ENCODE results near the gene RPAP2. TPM values are rescaled to one million over a fixed set of nuclear protein-coding genes. Genes with fewer than 3 reads are reported as not detected.

Gene RPAP2
- total RNA-seq, 1 donor from 2014 or later: 33.3 TPM

GRCh38 chr1:92442351-92442750 lies 143.5 kb downstream of the RPAP2 start:
- Mint-ChIP-seq H3K4me1 (peaks cover 9% of the 10 kb centered on the region), H3K36me3 (ENCODE audit: low read depth) (no peaks in the 10 kb centered on the region), H3K4me3 (no peak overlapping the region)

GRCh38 chr1:92443893-92444292 lies 145.0 kb downstream of the RPAP2 start:
- Mint-ChIP-seq H3K9me3 (no peaks in the 10 kb centered on the region), H3K4me3 (no peak overlapping the region), H3K27me3 (ENCODE audit: low read depth) (no peaks in the 10 kb centered on the region), H3K27ac (ENCODE audit: unreplicated experiment) (no peak overlapping the region), H3K36me3 (ENCODE audit: low read depth) (no peaks in the 10 kb centered on the region), H3K4me1 (peaks cover 9% of the 10 kb centered on the region)
- no peak for DNase-seq (ENCODE audit: low read depth, low spot score)
- no peak for TF ChIP-seq CTCF (conservative IDR thresholded peaks at IDR 0.05)

More at GRCh38 chr1:92442351-92442750, 143.5 kb downstream of the RPAP2 start:
- no peak for TF ChIP-seq CTCF (conservative IDR thresholded peaks at IDR 0.05)
- Mint-ChIP-seq H3K27me3 (ENCODE audit: low read depth) (no peaks in the 10 kb centered on the region), H3K27ac (ENCODE audit: unreplicated experiment) (peak overlapping the region; percentile 52), H3K9me3 (no peaks in the 10 kb centered on the region)
- DNase-seq (ENCODE audit: low read depth, low spot score): no peak

GRCh38 chr1:92444351-92444750 lies 145.5 kb downstream of the RPAP2 start:
- H3K36me3 Mint-ChIP-seq (ENCODE audit: low read depth): no peaks in the 10 kb centered on the region

GRCh38 chr1:92445865-92446264 lies 147.0 kb downstream of the RPAP2 start:
- no peak overlapping the region for H3K4me3 Mint-ChIP-seq
- H3K27ac Mint-ChIP-seq (ENCODE audit: unreplicated experiment): no peak overlapping the region
- H3K27me3 Mint-ChIP-seq (ENCODE audit: low read depth): no peaks in the 10 kb centered on the region
- peaks cover 9% of the 10 kb centered on the region for H3K4me1 Mint-ChIP-seq
- no peak for DNase-seq (ENCODE audit: low read depth, low spot score)
- no peaks in the 10 kb centered on the region for H3K36me3 Mint-ChIP-seq (ENCODE audit: low read depth)
- H3K9me3 Mint-ChIP-seq: peaks cover 4% of the 10 kb centered on the region
- no peak for TF ChIP-seq CTCF (conservative IDR thresholded peaks at IDR 0.05)

More at GRCh38 chr1:92444351-92444750, 145.5 kb downstream of the RPAP2 start:
- no peak for TF ChIP-seq CTCF (conservative IDR thresholded peaks at IDR 0.05)
- no peak overlapping the region for H3K4me3 Mint-ChIP-seq
- H3K27ac Mint-ChIP-seq (ENCODE audit: unreplicated experiment): no peak overlapping the region
- H3K9me3 Mint-ChIP-seq: no peaks in the 10 kb centered on the region
- DNase-seq (ENCODE audit: low read depth, low spot score): no peak
- peaks cover 9% of the 10 kb centered on the region for H3K4me1 Mint-ChIP-seq
- no peaks in the 10 kb centered on the region for H3K27me3 Mint-ChIP-seq (ENCODE audit: low read depth)

- DNase-seq (ENCODE audit: low read depth, low spot score): no peak
- Mint-ChIP-seq H3K4me3 (no peak overlapping the region), H3K27ac (ENCODE audit: unreplicated experiment) (no peak overlapping the region), H3K9me3 (peaks cover 4% of the 10 kb centered on the region), H3K27me3 (ENCODE audit: low read depth) (no peaks in the 10 kb centered on the region), H3K4me1 (peaks cover 9% of the 10 kb centered on the region), H3K36me3 (ENCODE audit: low read depth) (no peaks in the 10 kb centered on the region)
- TF ChIP-seq CTCF (conservative IDR thresholded peaks at IDR 0.05): no peak
These were observed 147.7 kb downstream of the RPAP2 start for GRCh38 chr1:92446546-92446945.
